Stimulated activated CD4-positive, alpha-beta T cell treated with anti-CD3 and anti-CD28 coated beads, Interleukin-2, amount 100 ng/mL, for 4 hours (primary cell): ENCODE data around the gene CT45A10.
"Not testable (repeated sequence)": the region's sequence is repeated elsewhere in the genome, so short reads cannot be mapped to it uniquely, and the experiment has no call there.

Source experiments
- DNase-seq: peaks from one replicate; pipeline ENCODE4 v3.0.0-alpha.2; 2020; ENCODE audit warnings: low read depth

CT45A10 gene

GRCh38 chrX:135893294-135893817, at the start of gene CT45A10, which contains the start of gene SAGE1:
TSS of gene CT45A10 (minus strand) at chrX:135893444. CDS start at chrX:135885344, 8,100 bp downstream.
TSS of gene SAGE1 (plus strand) at chrX:135893716. CDS start at chrX:135896243, 2,527 bp downstream.
- DNase-seq: no peak

GRCh38 chrX:135931644-135932487, 38.6 kb upstream of the CT45A10 start:
- peak; percentile 13 for DNase-seq

GRCh38 chrX:135927897-135928296, 34.7 kb upstream of the CT45A10 start:
- no peak for DNase-seq

- DNase-seq: no peak
These were observed 30.1 kb upstream of the CT45A10 start for GRCh38 chrX:135923353-135923752.

- DNase-seq: not testable (repeated sequence)
These were observed 27.3 kb upstream of the CT45A10 start for GRCh38 chrX:135920516-135920915.

- DNase-seq: no peak
These were observed 21.2 kb upstream of the CT45A10 start for GRCh38 chrX:135914404-135914803.

- no peak for DNase-seq
These were observed 17.0 kb upstream of the CT45A10 start for GRCh38 chrX:135910251-135910650.

GRCh38 chrX:135892781-135893180, 463 bp downstream of the CT45A10 start:
- no peak for DNase-seq

- no peak for DNase-seq
These were observed 3.1 kb downstream of the CT45A10 start for GRCh38 chrX:135890087-135890585.

- DNase-seq: not testable (repeated sequence)
These were observed 4.3 kb downstream of the CT45A10 start for GRCh38 chrX:135888976-135889375.

- not testable (repeated sequence) for DNase-seq
These were observed 5.0 kb downstream of the CT45A10 start for GRCh38 chrX:135888230-135888629.

GRCh38 chrX:135882741-135883140, 10.5 kb downstream of the CT45A10 start:
- DNase-seq: not testable (repeated sequence)

- DNase-seq: not testable (repeated sequence)
These were observed 21.5 kb downstream of the CT45A10 start, which contains the start of gene CT45A9 for GRCh38 chrX:135871712-135872111. TSS of gene CT45A9 (minus strand) at chrX:135871812. CDS start at chrX:135868061, 3,751 bp downstream.

GRCh38 chrX:135854438-135854837, 38.8 kb downstream of the CT45A10 start, which contains the start of gene CT45A8:
TSS of gene CT45A8 (minus strand) at chrX:135854538. CDS start at chrX:135850783, 3,755 bp downstream.
- not testable (repeated sequence) for DNase-seq

- DNase-seq: not testable (repeated sequence)
These were observed 56.1 kb downstream of the CT45A10 start, which contains the start of gene CT45A7 for GRCh38 chrX:135837180-135837579. TSS of gene CT45A7 (minus strand) at chrX:135837280. CDS start at chrX:135833533, 3,747 bp downstream.
